GM18520 (cell line): Measurements from ENCODE around the gene PTER.

Experiments used
- ATAC-seq: cut with Tn5 transposase; IDR thresholded peaks from one replicate; pipeline ENCODE4 v1.9.1; 2021; ENCODE audit not compliant: unreplicated experiment

PTER gene

DNA sequence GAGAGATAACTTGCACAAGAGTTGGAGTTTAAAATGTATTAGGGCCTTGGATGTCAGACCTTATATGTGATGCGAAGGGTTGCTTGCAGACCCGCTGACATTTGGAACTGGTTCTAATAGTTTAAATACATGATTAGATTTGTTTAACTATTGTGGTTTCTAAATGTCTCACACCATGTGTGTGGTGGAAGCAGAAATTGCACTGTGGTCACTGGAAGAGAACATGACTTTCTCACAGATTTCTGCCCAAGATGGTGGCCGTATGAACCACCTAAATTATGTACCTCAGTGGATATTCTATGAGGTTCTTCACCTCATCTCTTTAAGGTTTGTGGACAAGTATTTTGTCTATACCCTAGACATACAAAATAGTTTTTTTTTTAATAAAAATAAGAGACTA lies 93.0 kb downstream of the PTER start:
- no peak for ATAC-seq

DNA sequence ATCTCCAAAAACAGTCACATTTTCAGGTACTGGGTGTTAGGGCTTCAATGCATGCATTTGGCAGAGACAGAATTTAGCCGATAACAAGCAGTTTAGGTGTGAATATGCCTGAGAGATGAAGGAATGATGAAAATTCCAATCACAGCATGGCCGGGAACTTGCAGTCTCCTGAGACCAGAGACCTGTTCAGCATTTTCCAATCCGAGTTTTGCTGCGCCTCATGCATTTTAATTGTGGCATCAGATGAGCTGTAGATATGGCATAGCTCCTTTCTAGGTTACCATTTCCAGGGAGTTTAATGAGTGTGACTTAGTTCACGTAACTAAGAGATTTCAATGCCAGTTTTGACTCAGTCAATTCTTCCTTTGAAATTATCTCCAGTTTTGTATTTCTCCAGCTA lies 99.3 kb downstream of the PTER start:
- no peak for ATAC-seq

DNA sequence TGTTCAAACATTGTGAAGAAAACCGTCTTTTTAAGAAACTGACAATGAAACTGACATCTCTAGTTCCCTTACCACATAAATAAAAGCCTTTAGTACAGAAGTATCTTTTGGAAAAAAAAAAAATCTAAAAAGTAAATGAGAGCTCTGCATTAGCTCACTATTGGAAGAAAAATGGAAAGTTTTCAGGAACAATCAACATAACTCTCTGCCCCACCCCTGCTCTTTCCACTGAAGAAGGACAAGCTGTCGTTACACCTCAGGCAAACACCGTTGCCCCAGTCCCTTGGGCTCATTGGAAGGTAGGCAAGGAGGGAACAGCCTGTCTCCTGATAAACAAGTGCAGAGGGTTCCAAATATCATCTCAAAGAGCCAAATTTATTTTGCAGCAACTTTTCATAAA lies 107.3 kb downstream of the PTER start:
- ATAC-seq: no peak

DNA sequence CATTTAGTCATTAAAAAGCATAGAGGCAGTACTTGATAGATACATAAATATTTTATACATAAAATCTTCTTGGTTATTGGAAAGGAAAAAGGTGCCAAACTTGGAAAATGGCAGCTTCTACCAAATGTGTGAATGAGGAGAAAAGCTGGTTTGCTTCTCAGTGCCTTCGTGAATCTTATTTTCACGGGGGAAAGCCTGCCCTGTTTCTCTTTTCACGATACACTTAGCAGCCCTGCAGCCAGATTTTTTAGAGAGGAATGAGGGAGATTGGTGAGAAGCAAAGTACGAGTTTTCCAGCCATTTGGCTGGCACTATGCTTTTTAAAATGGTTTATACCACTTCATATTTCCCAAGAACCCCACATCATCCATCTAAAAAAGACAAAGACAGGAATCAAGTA lies 107.8 kb downstream of the PTER start:
- ATAC-seq: no peak

DNA sequence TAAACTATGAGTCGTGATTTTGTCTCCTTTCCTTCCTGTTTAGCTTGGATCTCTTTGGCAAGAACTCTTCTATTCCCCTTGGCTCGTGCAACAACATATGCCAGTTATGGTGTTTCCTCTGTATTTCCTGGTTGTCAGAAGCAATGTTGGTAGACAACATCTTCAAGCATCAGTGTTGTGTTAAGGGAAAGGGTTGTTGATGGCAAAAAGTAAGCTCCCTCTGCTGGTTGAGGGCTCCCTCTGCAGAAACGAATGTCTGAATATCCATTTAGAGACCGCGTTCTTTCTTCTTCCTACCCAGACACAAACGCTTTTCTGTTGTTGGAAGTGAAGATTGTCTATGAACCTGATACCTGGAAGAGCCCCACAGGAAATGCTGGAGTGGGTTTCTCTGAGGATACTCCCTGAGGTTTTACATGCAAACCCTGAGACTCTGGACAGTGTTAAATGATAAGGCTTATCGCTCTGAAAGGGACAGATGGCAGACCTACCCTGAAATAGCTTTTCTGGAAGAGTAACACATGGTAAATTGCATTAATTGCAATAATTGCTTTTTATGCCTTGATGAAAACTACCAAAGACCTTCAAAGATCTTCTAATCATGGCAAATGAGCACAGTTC lies 108.4 kb downstream of the PTER start:
- ATAC-seq: no peak

DNA sequence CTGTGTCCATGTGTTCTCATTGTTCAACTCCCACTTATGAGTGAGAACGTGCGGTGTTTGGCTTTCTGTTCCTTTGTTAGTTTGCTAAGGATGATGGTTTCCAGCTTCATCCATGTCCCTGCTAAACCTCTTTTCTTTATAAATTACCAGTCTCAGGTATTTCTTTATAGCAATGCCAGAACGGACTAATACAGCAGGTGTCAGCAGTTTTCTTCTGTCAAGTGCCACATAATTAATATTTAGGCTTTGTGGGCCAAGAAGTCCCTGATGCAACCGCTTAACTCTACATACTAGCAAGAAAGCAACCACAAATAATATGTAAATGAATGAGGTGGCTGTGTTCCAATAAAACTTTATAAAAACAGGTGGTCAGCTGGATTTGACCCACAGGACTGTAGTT lies 111.2 kb downstream of the PTER start:
- no peak for ATAC-seq

DNA sequence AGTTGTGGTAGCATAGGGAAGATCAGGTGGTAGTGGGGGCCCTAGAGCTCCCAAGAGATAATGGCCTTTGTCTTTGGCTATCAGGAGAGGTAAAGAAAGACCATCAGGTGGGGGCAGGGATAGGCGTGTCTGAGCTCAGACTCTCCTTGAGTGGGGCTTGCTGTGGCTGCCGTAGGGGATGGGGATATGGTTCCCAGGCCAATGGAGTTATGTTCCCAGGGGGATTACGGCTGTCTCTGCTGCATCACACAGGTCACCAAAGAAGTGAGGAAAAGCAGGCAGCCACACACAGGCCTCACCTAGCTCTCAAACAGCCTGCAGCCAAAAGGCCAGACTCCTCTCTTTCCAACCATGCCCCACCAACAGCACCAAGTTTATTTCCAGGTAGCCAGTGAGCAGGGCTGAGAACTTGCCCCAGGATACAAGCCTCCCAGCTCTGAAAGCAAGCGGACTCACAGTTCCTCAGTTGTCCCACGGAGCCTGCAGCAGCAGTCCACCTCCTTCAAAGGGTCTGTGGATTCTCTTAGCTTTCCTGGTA lies 122.5 kb downstream of the PTER start:
- ATAC-seq: no peak

DNA sequence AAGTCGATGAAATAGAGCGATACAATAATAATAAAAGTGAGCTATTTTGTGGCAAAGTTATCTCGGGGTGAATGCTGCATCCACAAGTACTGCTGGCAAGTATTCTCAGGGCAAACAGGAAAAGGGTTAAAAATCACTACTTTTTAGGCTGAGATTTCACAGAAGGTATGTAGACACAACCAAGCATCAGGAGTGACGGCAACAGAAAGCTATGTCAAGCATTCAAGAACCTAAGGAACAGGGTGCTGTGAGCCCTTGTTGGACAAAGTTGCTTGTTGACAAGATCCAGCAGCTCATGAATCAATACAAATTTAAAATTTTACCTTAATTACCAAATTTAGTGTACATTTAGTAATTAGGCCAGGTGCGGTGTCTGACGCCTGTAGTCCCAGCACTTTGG lies 126.1 kb downstream of the PTER start:
- no peak for ATAC-seq
